Activated CD4-positive, alpha-beta T cell treated with anti-CD3 and anti-CD28 coated beads, Interleukin-2, amount 50 U/mL, for 4 hours (primary cell): Measurements from ENCODE around the gene SAV1.

Experiments
- DNase-seq, 2 experiments: peaks; one replicate each; pipeline ENCODE4 v3.0.0-alpha.2; 2020

SAV1 gene

GRCh38 chr14:50605766-50606165, 62.3 kb downstream of the SAV1 start:
- DNase-seq = no peak

DNA sequence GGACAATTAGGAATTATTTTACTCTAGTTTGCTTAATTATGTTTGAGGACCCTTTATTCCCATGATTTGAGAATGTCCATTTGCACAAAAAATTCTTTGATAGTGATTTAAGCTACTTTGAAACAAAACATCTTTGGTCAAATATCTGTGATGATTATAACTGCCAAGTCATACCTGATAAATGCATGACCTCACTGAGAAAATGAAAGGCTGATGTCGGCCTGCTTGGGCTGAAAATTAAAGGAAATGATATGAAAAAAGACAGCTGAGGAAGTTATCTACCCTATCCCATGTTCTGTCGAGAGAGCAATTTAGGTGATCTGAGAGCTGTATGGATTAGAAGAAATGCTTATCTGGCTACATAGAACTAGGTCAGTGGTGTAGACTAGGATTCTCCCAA, 64.5 kb downstream of the SAV1 start:
- no peak for DNase-seq

DNA sequence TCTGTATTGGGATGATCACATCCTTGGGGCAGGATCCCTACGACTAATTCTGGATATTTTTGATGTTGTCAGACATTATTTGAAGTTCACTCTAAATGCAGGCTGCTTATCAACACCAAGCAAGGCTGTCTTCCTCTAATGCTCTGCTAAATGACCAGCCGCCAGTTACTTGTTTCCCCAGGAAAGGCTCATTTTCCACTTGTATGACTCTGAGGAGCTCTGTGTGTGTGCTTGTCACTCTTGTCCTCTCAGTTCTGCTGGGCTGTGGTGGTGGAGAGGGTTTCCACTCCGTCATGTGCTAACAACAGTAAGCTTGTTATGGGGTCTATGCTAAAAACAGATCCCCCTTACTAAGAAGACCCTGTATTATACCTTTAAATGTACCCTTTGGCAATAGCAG, 66.1 kb downstream of the SAV1 start:
- no peak for DNase-seq

DNA sequence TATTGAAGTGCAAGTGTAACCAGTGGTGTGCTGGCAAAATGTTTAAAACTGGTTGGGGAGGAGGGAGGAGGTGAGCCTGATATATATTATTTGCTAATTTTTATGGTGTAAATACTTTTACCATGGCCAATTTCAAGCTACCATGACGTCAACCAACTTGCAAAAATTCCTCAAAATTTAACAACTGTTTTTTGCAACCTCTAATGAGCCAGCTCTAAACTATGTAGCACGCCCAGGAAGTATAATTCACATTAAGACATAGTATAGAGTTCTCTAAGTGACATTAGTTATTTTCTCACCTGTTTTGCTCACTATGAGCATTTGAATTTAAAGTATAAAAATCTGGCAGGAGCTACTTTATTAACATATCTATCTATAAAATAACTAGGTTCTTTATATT, 66.7 kb downstream of the SAV1 start:
- no peak for DNase-seq

DNA sequence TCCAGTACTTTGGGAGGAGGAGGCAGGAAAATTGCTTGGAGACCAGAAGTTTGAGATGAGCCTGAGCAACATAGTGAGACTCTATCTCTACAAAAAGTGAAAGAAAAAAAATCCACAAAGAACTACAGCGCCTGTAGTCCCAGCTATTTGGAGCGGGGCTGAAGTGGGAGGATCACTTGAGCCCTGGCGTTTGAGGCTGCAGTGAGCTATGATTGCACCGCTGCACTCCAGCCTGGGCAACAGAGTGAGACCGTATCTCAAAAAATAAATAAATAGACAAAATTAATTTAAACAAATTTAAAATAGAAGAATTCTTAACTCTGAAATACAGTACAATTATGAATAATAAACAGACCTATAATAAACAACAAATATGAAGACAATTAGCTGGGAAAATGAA, 67.3 kb downstream of the SAV1 start:
- DNase-seq = no peak

- no peak for DNase-seq
These were observed 68.2 kb downstream of the SAV1 start for GRCh38 chr14:50599700-50600444.

- DNase-seq = no peak
These were observed 69.3 kb downstream of the SAV1 start for GRCh38 chr14:50598765-50599164.

DNA sequence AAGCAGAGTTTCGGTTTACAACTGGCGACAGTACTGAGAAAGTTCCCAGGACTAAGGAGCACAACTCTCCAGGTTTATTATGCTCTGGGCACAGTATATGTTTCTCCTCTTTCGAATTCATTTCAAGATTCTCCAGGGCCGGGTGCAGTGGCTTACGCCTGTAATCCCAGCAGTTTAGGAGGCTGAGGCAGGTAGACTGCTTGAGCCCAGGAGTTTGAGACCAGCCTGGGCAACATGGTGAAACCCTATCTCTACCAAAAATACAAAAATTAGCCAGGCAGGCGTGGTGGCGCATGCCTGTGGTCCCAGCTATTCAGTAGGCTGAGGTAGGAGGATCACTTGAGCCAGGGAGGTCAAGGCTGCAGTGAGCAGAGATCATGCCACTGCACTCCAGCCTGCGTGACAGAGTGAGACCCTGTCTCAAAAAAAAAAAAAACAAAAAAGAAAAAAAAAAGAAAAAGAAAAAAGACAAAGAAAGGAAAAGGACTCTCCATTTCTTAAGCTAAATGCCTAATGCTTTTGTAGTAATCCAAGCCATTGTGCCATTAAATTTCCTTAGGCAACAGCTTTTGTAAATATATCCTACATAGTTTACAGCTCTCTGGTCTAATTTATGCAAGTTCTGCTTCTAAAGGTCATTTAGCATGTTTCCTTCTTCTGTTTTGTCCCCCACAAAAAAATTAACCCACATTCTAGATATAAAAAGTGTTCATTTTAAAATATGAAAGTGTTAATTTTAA, 73.4 kb downstream of the SAV1 start:
- no peak for DNase-seq

DNA sequence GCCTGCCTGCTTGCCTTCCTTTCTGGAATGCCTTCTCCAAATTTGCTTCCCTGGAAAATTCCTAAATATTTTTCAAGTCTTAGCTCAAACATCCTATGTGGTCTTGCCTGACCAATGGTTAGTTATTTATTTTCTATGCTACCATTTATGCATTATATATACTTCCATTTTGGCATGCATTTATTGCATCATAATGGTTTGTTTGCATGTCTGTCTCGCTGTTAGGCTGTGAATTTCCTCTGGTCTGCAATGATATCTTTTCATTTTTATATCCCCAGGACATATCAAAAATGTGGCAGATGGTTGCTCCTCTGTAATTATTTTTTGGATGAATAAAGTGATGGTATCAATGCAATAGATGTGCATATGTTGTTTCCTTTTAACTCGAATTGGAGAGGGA, 77.6 kb downstream of the SAV1 start:
- DNase-seq = no peak
